GM12875 (cell line): ENCODE data around the gene CBL.

Experiments
- H3K4me3 ChIP-seq: one replicate; pipeline ENCODE4 v1.5.1; 2011; ENCODE audit warnings: low read depth, low read length, control low read depth
- TF ChIP-seq, protein P1 (sequence below): IDR thresholded peaks from 2 replicates; pipeline ENCODE4 v1.5.1; 2011; ENCODE audit warnings: low read depth, mild to moderate bottlenecking, control low read depth, inconsistent platforms, low read length, moderate library complexity, borderline replicate concordance; ENCODE audit not compliant: insufficient read depth

The CBL gene

DNA sequence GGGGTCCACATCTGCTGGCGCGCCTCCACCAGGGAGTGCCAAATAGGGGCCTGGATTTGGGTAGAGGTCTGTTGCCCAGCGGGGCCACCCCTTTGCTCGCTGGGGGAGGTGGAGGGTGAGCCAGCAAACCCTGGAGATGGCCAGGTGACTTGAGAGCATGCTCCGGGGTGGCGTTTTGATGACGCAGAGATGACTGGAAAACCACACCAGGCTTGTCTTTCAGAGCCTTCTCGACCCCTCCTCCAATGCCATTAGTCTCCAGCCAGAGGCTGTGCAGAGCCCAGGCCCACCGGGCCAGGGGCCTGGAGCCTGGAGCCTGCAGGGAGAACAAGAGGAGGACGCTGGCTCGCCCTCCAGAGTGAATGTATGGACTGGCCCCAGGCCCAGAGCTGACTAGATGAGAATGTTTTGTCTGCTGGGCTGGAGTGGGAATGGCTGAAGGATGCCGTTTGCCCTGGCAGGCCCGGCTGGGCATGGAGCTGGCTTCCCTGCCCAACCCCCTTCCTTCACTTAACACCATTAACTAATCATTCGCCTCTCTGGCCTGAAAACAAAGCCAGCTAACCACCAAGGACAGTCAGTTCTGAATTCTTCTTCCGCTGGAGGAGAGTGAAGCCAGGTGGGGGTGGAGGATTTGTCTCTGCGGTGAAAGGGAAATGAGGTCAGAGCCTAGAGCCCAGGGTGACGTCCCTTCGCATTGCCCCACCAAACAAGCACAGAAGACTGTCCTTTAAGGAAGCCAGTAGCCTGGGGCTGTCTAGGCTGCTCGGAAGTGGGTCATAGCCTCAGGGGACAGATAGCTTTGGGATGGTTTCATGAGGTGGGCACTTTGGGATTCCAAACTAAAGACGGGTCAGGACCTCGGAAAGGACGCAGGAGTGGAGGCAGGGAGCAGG is 112.3 kb downstream of the CBL start:
- TF ChIP-seq, protein P1, sequence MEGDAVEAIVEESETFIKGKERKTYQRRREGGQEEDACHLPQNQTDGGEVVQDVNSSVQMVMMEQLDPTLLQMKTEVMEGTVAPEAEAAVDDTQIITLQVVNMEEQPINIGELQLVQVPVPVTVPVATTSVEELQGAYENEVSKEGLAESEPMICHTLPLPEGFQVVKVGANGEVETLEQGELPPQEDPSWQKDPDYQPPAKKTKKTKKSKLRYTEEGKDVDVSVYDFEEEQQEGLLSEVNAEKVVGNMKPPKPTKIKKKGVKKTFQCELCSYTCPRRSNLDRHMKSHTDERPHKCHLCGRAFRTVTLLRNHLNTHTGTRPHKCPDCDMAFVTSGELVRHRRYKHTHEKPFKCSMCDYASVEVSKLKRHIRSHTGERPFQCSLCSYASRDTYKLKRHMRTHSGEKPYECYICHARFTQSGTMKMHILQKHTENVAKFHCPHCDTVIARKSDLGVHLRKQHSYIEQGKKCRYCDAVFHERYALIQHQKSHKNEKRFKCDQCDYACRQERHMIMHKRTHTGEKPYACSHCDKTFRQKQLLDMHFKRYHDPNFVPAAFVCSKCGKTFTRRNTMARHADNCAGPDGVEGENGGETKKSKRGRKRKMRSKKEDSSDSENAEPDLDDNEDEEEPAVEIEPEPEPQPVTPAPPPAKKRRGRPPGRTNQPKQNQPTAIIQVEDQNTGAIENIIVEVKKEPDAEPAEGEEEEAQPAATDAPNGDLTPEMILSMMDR = no peak
- no peak overlapping the region for H3K4me3 ChIP-seq

DNA sequence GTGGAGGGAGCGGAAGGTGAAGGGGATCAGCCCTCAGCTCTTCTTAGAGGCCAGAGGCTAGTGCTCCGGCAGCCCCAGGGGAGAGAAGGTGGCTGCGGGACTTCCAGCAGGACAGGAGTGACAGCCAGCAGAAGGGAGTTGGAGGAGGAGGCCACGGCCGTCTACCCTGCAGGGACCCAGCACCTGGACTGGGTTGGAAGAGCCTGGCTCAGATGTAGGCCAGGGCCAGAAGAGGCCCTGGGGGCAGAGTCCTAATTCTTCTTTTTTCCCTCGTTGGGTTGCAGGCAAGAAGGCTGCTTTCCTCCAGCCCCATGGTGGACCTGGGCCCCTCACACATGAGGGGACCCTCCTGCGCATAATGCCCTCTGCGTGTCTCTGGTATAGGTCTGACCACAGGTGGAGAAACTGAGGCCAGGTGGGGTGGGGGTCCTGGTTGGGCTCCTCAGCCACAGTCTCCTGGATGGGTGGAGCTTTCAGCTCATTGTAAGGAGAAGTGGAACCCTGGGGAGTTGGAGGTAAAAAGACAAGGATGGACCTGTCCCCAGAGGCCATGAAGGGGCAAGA is 113.1 kb downstream of the CBL start:
- TF ChIP-seq, protein P1 = no peak
- no peak overlapping the region for H3K4me3 ChIP-seq

DNA sequence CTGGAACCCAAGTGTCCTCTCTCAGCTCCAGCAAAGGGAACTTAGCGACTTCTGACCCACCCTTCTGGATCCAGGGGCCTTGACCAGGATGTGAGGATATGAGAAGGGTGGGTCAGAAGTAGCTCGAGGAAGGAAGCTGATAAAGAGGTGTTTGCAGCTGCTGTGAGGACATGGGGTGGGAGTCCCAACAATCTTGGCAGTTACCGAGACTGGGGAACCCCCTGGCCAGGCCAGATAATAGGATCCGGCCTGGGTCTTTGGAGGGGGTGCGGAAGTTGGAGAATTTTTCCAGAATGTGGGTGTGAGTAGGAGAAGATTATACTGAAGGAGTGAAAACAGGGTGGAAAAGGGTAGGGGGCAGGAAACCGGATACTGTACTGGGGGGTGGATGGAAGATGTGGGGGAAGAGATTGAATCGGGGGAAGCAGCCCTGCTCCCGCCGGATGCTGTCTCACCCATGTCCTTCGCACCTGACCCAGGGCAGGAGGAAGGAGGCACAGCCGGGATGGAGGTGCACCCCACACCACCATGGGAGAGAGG is 113.6 kb downstream of the CBL start:
- no peak overlapping the region for H3K4me3 ChIP-seq
- TF ChIP-seq, protein P1 = no peak

DNA sequence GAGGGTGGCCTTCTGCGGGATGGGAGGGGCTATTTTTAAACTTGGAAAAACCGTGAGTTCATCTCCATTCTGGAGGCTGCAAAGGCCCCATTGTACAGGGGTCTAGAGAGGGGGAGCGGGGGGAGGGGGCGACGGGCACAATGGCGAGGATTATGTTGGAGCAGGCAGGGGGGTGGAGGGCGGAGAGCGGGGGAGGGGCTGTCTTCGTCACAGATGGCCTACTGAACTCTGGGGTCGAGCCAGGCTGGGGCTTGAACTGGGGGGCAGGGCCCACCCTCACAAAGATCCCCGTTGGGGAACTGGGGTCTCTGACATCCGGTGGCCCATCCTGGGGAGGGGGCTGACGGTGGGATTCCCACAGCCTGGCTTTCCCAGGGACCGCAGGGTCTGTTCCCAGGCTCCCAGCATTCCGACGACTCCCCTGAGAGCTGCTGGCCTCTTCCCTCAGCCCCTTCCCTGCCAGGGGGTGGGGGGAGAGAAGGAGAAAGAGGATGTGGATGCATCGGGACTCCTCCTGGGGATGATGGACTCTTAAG is 114.2 kb downstream of the CBL start:
- TF ChIP-seq, protein P1 = no peak
- H3K4me3 ChIP-seq = peak overlapping the region; percentile 59

DNA sequence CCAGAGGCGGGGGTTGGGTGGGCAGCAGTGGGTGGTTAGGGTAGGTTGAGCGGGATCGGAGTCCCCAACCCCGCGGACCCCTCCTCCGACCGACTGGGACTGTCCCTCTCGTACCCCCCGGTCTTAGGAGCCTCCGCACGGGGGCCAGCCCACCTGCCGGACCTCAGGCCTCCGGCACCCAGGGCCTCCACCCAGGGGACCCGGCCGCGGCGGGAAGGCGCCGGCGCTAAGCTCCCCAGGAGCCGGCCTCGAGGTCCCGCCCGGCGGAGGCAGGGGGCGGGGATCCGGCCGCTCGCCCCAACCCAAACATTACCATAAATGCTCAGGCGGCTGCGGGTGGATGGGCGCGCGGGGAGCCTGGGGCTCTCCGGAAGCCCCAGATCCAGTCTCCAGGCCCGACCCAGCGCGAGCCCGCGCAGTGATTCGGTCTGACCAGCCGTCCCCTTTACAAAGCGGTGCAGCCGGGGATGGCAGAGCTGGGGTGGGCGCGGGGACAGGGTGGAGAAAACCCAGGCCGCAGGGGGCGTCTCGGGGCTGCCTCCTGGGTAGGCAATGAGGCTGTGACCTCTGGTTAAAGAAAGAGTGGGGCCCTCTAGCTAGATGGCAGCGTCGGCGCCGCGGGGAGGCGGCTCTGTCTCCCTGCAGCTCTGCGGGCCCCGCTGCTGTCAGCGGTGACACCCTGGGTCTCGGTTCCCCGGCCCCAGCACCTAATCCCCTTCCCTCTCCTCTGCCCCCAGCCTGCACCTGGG is 114.8 kb downstream of the CBL start:
- TF ChIP-seq, protein P1 = no peak
- H3K4me3 ChIP-seq = peak overlapping the region; percentile 59

DNA sequence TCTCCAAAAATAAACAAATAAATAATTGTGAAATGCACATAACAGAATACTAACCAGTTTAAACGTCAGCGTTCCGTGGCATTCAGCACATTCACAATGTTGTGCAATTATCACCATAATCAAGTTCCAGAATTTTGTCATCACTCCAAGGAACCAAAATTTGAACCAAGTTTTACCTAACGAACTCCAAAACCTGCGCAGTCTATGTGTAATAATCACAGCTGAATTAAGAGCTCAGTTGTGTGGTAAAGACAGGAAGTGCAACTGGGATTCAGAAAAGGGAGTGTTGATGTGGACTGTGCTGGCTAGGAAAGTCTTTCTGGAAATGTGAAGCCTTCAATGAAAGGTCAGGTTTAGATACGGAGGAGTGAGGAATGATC is 116.2 kb downstream of the CBL start:
- TF ChIP-seq, protein P1 = no peak
- no peak overlapping the region for H3K4me3 ChIP-seq
